Heart left ventricle (tissue), 13 donors: ENCODE data around the gene BICRA.

Experiments used
- POLR2A ChIP-seq, 2 donors: fragments of 450-650 bp; IDR thresholded peaks; one replicate each; pipeline ENCODE4 v1.6.1; 2017; ENCODE audit warnings: antibody characterized with exemption in 2 of 2, mild to moderate bottlenecking in 2 of 2, moderate library complexity in 2 of 2
- TF ChIP-seq, protein P1 (sequence below), 12 donors: fragments of 200-600 bp; sonication (generic) in 4 of 12; IDR thresholded peaks; one replicate each; pipeline versions ENCODE4 v1.5.0 to v1.8.0; 2018 to 2022; ENCODE audit warnings: antibody characterized with exemption in 12 of 12, mild to moderate bottlenecking in 5 of 12
- donor health status: ischemic (EF 13 %, LVEDD 7.1; RV severe dilation, severe dysfunction).
- donor health status: DM: no; HTN: yes; CAD: no.
- donor health status: DM: no; HTN: no; CAD: no.
- donor health status: ischemic (EF 25% LVEDD 6.9; RV normal size, moderate dysfunction).
- donor health status: ischemic (EF 25% LVEDD 5.7; RV mildly dilated, moderate dysfunction).
- donor health status: ischemic (EF 35%, LVEDD 5.7; RV mildly dilated, moderate dysfunction).
- donor health status: nonischemic (EF 11% LVEDD 7.7; RV severe dilation, severe dysfunction).
- donor health status: DM: yes; HTN: yes; CAD: no.
- donor health status: PGD.
- donor health status: ischemic (EF 29% LVEDD 5.4; RV normal size, mild dysfunction).
- donor health status: nonischemic (EF 23%, LVEDD 6.1; RV moderate dilation, normal function).

DNA sequence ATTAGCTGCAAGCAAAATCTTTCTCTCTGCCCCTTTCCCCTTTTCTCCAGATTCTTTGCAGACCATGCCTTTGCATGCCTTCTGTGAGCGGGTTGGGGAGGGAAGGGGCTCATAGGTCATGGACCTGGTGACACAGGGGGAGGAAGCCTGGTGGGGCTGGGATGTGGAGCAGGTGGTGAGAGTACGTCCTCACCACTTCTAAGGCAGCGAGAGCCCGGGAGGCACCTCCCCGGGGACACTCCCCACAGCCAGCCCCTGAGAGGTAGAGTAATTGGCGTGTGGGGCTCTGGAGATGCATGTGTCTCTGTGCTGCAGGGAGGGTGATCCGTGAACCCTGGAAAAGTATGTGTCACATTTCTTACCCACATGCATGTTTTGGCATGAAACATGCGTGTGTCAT, 61.8 kb downstream of the BICRA start:
- TF ChIP-seq, protein P1, sequence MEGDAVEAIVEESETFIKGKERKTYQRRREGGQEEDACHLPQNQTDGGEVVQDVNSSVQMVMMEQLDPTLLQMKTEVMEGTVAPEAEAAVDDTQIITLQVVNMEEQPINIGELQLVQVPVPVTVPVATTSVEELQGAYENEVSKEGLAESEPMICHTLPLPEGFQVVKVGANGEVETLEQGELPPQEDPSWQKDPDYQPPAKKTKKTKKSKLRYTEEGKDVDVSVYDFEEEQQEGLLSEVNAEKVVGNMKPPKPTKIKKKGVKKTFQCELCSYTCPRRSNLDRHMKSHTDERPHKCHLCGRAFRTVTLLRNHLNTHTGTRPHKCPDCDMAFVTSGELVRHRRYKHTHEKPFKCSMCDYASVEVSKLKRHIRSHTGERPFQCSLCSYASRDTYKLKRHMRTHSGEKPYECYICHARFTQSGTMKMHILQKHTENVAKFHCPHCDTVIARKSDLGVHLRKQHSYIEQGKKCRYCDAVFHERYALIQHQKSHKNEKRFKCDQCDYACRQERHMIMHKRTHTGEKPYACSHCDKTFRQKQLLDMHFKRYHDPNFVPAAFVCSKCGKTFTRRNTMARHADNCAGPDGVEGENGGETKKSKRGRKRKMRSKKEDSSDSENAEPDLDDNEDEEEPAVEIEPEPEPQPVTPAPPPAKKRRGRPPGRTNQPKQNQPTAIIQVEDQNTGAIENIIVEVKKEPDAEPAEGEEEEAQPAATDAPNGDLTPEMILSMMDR (IDR thresholded peaks at IDR 0.05): no peak
- TF ChIP-seq POLR2A (IDR thresholded peaks at IDR 0.05): no peak
